GM04503 (cell line): ENCODE data around the gene TOR1B.

ENCODE experiments used
- DNase-seq: peaks from one replicate; pipeline ENCODE4 v3.0.0-alpha.2; 2012; ENCODE audit warnings: low read depth

Gene TOR1B

GRCh38 chr9:129814432-129815223 is 11.6 kb downstream of the TOR1B start:
- DNase-seq: no peak

GRCh38 chr9:129815278-129815677 is 12.3 kb downstream of the TOR1B start:
- no peak for DNase-seq

GRCh38 chr9:129816501-129817435 is 13.8 kb downstream of the TOR1B start:
- DNase-seq: no peak

GRCh38 chr9:129822898-129823541 is 20.0 kb downstream of the TOR1B start:
- no peak for DNase-seq

- no peak for DNase-seq
These were observed 20.6 kb downstream of the TOR1B start for GRCh38 chr9:129823542-129823934.

GRCh38 chr9:129823935-129824601 is 21.1 kb downstream of the TOR1B start, which contains the start of gene TOR1A:
TOR1A (minus strand) TSS chr9:129824136; CDS start chr9:129824085, 51 bp downstream.
- peak; percentile 70 for DNase-seq

GRCh38 chr9:129826344-129826743 is 23.4 kb downstream of the TOR1B start:
- no peak for DNase-seq

- DNase-seq: no peak
These were observed 23.8 kb downstream of the TOR1B start for GRCh38 chr9:129826759-129827158.

- DNase-seq: no peak
These were observed 25.1 kb downstream of the TOR1B start for GRCh38 chr9:129828051-129828450.

- no peak for DNase-seq
These were observed 26.0 kb downstream of the TOR1B start for GRCh38 chr9:129828969-129829368.

GRCh38 chr9:129832982-129833381 is 30.0 kb downstream of the TOR1B start:
- DNase-seq: no peak

- no peak for DNase-seq
These were observed 31.6 kb downstream of the TOR1B start for GRCh38 chr9:129834489-129835127.

- peak; percentile 65 for DNase-seq
These were observed 32.3 kb downstream of the TOR1B start, which contains the start of the genes C9orf78 and USP20 for GRCh38 chr9:129835128-129835859. C9orf78 (minus strand) TSS chr9:129835275; CDS start chr9:129835221, 54 bp downstream. USP20 (plus strand) TSS chr9:129835458; CDS start chr9:129852556, 17,098 bp downstream.

- DNase-seq: no peak
These were observed 32.9 kb downstream of the TOR1B start for GRCh38 chr9:129835860-129836223.

- DNase-seq: no peak
These were observed 33.5 kb downstream of the TOR1B start for GRCh38 chr9:129836311-129837007.

GRCh38 chr9:129838707-129839259 is 35.8 kb downstream of the TOR1B start:
- peak; percentile 91 for DNase-seq

- no peak for DNase-seq
These were observed 36.5 kb downstream of the TOR1B start for GRCh38 chr9:129839324-129840023.

GRCh38 chr9:129840034-129840433 is 37.0 kb downstream of the TOR1B start:
- no peak for DNase-seq

GRCh38 chr9:129841071-129841470 is 38.1 kb downstream of the TOR1B start:
- DNase-seq: no peak
